ENCODE results near the gene TCF23. TPM values are rescaled to one million over a fixed set of nuclear protein-coding genes. Genes with fewer than 3 reads are reported as not detected.

Gene TCF23
- total RNA-seq, 1 experiment from 2014 or later, result not detected

DNA sequence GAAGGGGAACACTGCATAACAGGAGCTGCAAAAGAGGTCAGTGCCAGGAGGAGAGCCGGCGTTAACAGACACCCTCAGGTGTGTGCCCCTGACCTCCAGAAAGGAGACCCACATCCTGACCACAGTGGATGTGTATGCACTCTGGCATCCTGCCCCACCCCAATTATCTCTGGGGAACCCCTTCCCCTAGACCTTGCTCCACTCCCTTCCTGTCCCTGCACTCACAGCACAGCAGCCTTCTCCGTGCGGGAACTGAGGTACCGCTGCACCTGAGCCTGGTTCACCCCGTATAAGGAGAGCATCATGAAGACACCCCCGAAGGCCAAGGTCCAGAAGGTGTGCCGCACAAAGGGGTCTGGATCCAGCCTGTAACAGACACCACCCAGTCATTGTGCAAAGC, 55.8 kb downstream of the TCF23 start:
- no peak for DNase-seq (ENCODE audit: low read depth)
- in situ Hi-C loops (cut with HindIII; ENCODE audit: low pct_unique_long_range_greater_than_20kb, low sequenced_read_pairs), result no loop called here

DNA sequence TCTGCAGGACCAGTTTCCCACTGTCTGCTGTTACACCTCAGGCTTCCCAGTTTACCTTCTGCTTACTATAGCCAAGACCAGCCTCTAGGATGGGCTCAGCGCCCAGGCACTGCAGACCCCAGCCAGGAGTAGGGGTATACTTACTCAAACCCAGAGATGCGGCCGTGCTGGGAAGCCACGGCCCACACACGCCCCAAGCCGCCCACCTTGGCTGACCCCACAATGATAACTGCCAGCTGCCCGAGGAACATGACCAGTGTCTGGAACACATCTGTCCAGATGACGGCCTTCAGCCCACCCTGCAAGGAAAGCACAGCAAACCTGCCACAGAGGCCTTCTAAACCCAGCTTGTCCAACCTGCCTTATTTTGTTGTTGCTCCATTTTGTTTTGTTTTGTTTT, 56.4 kb downstream of the TCF23 start:
- in situ Hi-C loops (cut with HindIII; ENCODE audit: low pct_unique_long_range_greater_than_20kb, low sequenced_read_pairs), result no loop called here

DNA sequence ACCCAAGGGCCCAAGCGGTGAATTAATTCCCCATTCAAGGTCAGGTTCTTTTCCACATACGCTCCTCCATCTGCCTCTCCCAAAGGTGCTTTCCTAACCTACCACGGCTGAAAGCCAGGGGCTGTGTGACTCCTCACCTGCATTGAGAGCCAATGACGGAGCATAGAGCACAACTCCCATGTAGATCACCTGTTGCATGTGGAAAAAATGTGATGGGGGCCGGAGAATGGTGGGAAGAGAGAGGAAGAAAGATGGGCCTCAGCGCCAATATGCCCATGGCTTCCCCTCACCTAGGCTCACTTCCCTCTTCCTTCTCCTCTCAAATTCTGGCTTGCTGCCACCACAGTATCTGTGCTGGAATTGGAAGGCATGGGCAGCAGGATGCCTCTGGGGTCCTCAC, 57.5 kb downstream of the TCF23 start:
- no peak for DNase-seq (ENCODE audit: low read depth)
- in situ Hi-C loops (cut with HindIII; ENCODE audit: low pct_unique_long_range_greater_than_20kb, low sequenced_read_pairs), result no loop called here

More for the DNA sequence above, 56.4 kb downstream of the TCF23 start:
- no peak for DNase-seq (ENCODE audit: low read depth)

Other genes starting within 250 kb of the TCF23 start
- 25.9 and 33.5 TPM in 2 replicates for gene MAPRE3, start 178.4 kb upstream of the TCF23 start, total RNA-seq (2014; rRNA removed; shearing (Covaris generic); ENCODE audit: low replicate concordance)
- gene TMEM214, start 116.0 kb upstream of the TCF23 start, total RNA-seq (2014; rRNA removed; shearing (Covaris generic); ENCODE audit: low replicate concordance), result 104 and 106 TPM in 2 replicates
- gene AGBL5, start 97.3 kb upstream of the TCF23 start, total RNA-seq (2014; rRNA removed; shearing (Covaris generic); ENCODE audit: low replicate concordance), result 41.8 and 54.5 TPM in 2 replicates
- 676 and 788 TPM in 2 replicates for gene OST4, start 77.3 kb upstream of the TCF23 start, total RNA-seq (2014; rRNA removed; shearing (Covaris generic); ENCODE audit: low replicate concordance)
- 0.07 and 0.58 TPM in 2 replicates for gene EMILIN1, start 70.4 kb upstream of the TCF23 start, total RNA-seq (2014; rRNA removed; shearing (Covaris generic); ENCODE audit: low replicate concordance)
- 3.2 and 4.8 TPM in 2 replicates for gene KHK, start 62.2 kb upstream of the TCF23 start, total RNA-seq (2014; rRNA removed; shearing (Covaris generic); ENCODE audit: low replicate concordance)
- gene CGREF1, start 29.9 kb upstream of the TCF23 start, total RNA-seq (2014; rRNA removed; shearing (Covaris generic); ENCODE audit: low replicate concordance), result 7.1 and 10.3 TPM in 2 replicates
- gene ABHD1, start 25.2 kb upstream of the TCF23 start, total RNA-seq (2014; rRNA removed; shearing (Covaris generic); ENCODE audit: low replicate concordance), result 0.78 TPM in 1 of 2 replicates, not detected in the other
- gene PREB, start 14.4 kb upstream of the TCF23 start, total RNA-seq (2014; rRNA removed; shearing (Covaris generic); ENCODE audit: low replicate concordance), result 64.5 and 102 TPM in 2 replicates
- gene PRR30, start 9.6 kb upstream of the TCF23 start, total RNA-seq (2014; rRNA removed; shearing (Covaris generic); ENCODE audit: low replicate concordance), result not detected in 2 replicates
- gene ATRAID, start 63.0 kb downstream of the TCF23 start, total RNA-seq (2014; rRNA removed; shearing (Covaris generic); ENCODE audit: low replicate concordance), result 284 and 308 TPM in 2 replicates
- 15.4 and 15.9 TPM in 2 replicates for gene SLC5A6, start 63.3 kb downstream of the TCF23 start, total RNA-seq (2014; rRNA removed; shearing (Covaris generic); ENCODE audit: low replicate concordance)
- 34.9 and 37.0 TPM in 2 replicates for gene CAD, start 68.4 kb downstream of the TCF23 start, total RNA-seq (2014; rRNA removed; shearing (Covaris generic); ENCODE audit: low replicate concordance)
- gene SLC30A3, start 114.0 kb downstream of the TCF23 start, total RNA-seq (2014; rRNA removed; shearing (Covaris generic); ENCODE audit: low replicate concordance), result not detected in 2 replicates
- not detected in 2 replicates for gene DNAJC5G, start 126.4 kb downstream of the TCF23 start, total RNA-seq (2014; rRNA removed; shearing (Covaris generic); ENCODE audit: low replicate concordance)
- not detected in 2 replicates for gene TRIM54, start 133.4 kb downstream of the TCF23 start, total RNA-seq (2014; rRNA removed; shearing (Covaris generic); ENCODE audit: low replicate concordance)
- 2.2 and 5.3 TPM in 2 replicates for gene UCN, start 159.4 kb downstream of the TCF23 start, total RNA-seq (2014; rRNA removed; shearing (Covaris generic); ENCODE audit: low replicate concordance)
- 76.2 and 94.1 TPM in 2 replicates for gene MPV17, start 174.1 kb downstream of the TCF23 start, total RNA-seq (2014; rRNA removed; shearing (Covaris generic); ENCODE audit: low replicate concordance)
- gene GTF3C2, start 207.8 kb downstream of the TCF23 start, total RNA-seq (2014; rRNA removed; shearing (Covaris generic); ENCODE audit: low replicate concordance), result 68.2 and 70.7 TPM in 2 replicates
- 23.5 and 43.0 TPM in 2 replicates for gene EIF2B4, start 221.3 kb downstream of the TCF23 start, total RNA-seq (2014; rRNA removed; shearing (Covaris generic); ENCODE audit: low replicate concordance)
- 307 and 358 TPM in 2 replicates for gene SNX17, start 221.6 kb downstream of the TCF23 start, total RNA-seq (2014; rRNA removed; shearing (Covaris generic); ENCODE audit: low replicate concordance)
- gene ZNF513, start 231.7 kb downstream of the TCF23 start, total RNA-seq (2014; rRNA removed; shearing (Covaris generic); ENCODE audit: low replicate concordance), result 12.3 and 19.0 TPM in 2 replicates

All from Caki2 (cell line).